Activated T-helper 9 cell treated with anti-CD3 and anti-CD28 coated beads, Interleukin-2, amount 50 U/mL, for 16 hours (primary cell): ENCODE data around the gene SPX.

Experiments
- DNase-seq: peaks from one replicate; pipeline ENCODE4 v3.0.0-alpha.2; 2020; ENCODE audit warnings: low read depth

The SPX gene

GRCh38 chr12:21526053-21526452 lies at the start of gene SPX:
TSS of gene SPX (plus strand) at chr12:21526296. CDS start at chr12:21526473, 177 bp downstream.
- DNase-seq: no peak

- no peak for DNase-seq
These were observed 49.1 kb upstream of the SPX start for GRCh38 chr12:21476949-21477348.

GRCh38 chr12:21478756-21479455 lies 47.2 kb upstream of the SPX start:
- DNase-seq: no peak

- DNase-seq: no peak
These were observed 42.6 kb upstream of the SPX start for GRCh38 chr12:21483531-21483930.

- no peak for DNase-seq
These were observed 40.1 kb upstream of the SPX start for GRCh38 chr12:21485998-21486397.

- DNase-seq: no peak
These were observed 26.3 kb upstream of the SPX start for GRCh38 chr12:21499765-21500164.

- DNase-seq: no peak
These were observed 25.3 kb upstream of the SPX start for GRCh38 chr12:21500786-21501257.

- peak; percentile 80 for DNase-seq
These were observed 24.6 kb upstream of the SPX start, which contains the start of the genes GOLT1B and RECQL for GRCh38 chr12:21501258-21502163. TSS of gene GOLT1B (plus strand) at chr12:21501789. CDS start at chr12:21501924, 135 bp downstream. TSS of gene RECQL (minus strand) at chr12:21501635. CDS start at chr12:21499570, 2,065 bp downstream.

- DNase-seq: peak; percentile 31
These were observed 24.0 kb upstream of the SPX start for GRCh38 chr12:21502164-21502496.

- DNase-seq: no peak
These were observed 23.2 kb upstream of the SPX start for GRCh38 chr12:21502872-21503271.

GRCh38 chr12:21505888-21506287 lies 20.2 kb upstream of the SPX start:
- DNase-seq: no peak

- no peak for DNase-seq
These were observed 18.2 kb upstream of the SPX start for GRCh38 chr12:21507849-21508248.

GRCh38 chr12:21509768-21510167 lies 16.3 kb upstream of the SPX start:
- no peak for DNase-seq

- no peak for DNase-seq
These were observed 9.8 kb upstream of the SPX start for GRCh38 chr12:21516281-21516680.

- DNase-seq: no peak
These were observed 7.6 kb upstream of the SPX start for GRCh38 chr12:21518451-21518850.

GRCh38 chr12:21521541-21521940 lies 4.6 kb upstream of the SPX start:
- DNase-seq: no peak

- no peak for DNase-seq
These were observed 2.9 kb upstream of the SPX start for GRCh38 chr12:21523148-21523547.

- DNase-seq: no peak
These were observed 737 bp downstream of the SPX start for GRCh38 chr12:21526721-21527345.

- DNase-seq: peak; percentile 31
These were observed 1.5 kb downstream of the SPX start for GRCh38 chr12:21527451-21528180.

GRCh38 chr12:21528953-21529352 lies 2.9 kb downstream of the SPX start:
- DNase-seq: no peak

GRCh38 chr12:21529456-21529855 lies 3.4 kb downstream of the SPX start:
- no peak for DNase-seq
